GM12872 (cell line): ENCODE data around the gene CAPRIN1.

Source experiments
- TF ChIP-seq, protein P1 (sequence below): IDR thresholded peaks from 3 replicates; pipeline ENCODE4 v1.5.1; 2011; ENCODE audit warnings: low read depth, mild to moderate bottlenecking, low read length, moderate library complexity; ENCODE audit not compliant: insufficient read depth

The CAPRIN1 gene

DNA sequence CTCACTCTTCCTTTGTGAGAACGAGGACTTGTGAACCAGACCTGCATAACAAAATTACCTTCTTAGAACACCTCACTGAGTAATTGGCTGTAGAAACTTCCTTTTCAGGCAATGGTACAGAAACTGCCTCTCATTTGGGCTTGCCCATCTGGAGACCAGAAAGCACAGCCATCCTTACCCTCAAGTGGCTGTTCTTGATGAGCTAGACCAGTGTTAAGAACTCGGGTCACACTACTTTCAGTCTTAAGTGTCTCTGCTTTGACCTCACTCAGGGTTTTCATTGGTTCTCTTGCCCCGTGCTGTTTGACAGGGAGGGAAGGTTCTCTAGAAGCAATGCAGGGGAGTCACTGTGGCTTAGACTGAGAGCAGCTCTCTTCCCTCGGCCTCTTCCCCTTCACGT is 83.2 kb downstream of the CAPRIN1 start:
- TF ChIP-seq, protein P1, sequence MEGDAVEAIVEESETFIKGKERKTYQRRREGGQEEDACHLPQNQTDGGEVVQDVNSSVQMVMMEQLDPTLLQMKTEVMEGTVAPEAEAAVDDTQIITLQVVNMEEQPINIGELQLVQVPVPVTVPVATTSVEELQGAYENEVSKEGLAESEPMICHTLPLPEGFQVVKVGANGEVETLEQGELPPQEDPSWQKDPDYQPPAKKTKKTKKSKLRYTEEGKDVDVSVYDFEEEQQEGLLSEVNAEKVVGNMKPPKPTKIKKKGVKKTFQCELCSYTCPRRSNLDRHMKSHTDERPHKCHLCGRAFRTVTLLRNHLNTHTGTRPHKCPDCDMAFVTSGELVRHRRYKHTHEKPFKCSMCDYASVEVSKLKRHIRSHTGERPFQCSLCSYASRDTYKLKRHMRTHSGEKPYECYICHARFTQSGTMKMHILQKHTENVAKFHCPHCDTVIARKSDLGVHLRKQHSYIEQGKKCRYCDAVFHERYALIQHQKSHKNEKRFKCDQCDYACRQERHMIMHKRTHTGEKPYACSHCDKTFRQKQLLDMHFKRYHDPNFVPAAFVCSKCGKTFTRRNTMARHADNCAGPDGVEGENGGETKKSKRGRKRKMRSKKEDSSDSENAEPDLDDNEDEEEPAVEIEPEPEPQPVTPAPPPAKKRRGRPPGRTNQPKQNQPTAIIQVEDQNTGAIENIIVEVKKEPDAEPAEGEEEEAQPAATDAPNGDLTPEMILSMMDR = no peak

DNA sequence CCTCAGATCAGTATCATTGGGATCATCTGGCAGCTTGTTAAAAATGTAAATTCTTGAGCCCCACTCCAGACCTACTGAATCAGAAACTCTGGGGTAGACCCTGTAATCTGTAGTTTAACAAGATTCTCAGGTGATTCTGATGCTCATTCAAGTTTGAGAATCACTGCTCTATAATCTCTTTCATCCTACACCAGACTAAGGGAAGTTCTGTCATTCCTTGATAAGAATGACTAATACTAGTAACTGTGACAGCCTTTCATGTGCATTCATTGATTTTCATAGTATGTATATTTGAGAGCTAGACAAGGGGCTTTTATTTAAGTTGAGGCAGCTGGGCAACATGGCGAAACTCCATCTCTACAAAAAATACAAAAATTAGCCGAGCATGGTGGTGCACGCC is 83.9 kb downstream of the CAPRIN1 start:
- TF ChIP-seq, protein P1 = no peak

DNA sequence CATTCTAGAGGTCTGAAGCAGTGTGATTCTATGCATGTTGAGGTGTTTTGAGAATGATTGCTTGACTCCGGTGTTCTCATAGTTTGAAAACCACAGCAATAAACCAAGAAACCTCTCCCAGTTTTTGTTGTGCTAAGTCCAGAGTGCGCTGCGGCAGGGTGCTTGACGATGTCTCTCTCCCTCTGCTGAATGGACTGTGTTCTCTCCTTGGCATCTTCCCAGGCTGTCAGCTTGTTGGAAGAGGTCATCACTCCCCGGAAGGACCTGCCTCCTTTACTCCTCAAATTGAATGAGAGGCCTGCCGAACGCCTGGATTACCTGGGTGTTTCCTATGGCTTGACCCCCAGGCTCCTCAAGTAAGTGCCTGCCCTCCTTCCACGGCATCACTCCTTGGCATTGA is 84.9 kb downstream of the CAPRIN1 start:
- TF ChIP-seq, protein P1 = no peak

DNA sequence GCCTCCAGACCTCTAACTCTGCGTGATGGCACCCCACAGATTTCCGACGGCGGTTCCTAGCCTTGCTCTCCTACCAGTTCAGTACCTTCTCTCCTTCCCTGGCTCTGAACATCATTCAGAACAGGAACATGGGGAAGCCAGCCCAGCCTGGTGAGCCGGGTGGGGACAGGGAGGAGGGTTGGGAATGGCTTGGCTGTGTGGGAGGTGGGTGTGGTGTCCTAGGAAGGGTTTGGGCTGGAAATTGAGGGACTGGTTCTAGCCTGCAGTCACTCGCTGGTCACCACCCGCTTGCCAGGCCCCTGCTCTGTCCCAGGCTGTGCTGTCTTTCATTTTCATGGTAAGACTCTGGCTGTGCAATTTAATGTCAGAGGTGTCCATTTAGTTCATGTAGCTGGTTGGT is 87.8 kb downstream of the CAPRIN1 start:
- TF ChIP-seq, protein P1 = no peak

DNA sequence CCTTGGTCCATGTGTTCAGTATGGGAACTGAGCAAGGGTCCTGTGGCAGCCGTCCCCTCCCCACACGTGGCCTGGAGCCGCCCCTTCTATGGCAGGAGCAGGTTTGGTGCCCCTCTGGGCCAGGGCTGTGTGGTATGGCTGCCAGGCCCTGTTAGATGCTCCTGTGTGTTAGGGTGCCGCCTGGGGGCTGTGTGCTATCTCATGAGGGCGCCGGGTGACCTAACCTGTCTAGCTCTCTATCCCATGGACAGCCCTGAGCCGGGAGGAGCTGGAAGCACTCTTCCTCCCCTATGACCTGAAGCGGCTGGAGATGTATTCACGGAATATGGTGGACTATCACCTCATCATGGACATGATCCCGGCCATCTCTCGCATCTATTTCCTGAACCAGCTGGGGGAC is 88.6 kb downstream of the CAPRIN1 start:
- TF ChIP-seq, protein P1 = no peak

DNA sequence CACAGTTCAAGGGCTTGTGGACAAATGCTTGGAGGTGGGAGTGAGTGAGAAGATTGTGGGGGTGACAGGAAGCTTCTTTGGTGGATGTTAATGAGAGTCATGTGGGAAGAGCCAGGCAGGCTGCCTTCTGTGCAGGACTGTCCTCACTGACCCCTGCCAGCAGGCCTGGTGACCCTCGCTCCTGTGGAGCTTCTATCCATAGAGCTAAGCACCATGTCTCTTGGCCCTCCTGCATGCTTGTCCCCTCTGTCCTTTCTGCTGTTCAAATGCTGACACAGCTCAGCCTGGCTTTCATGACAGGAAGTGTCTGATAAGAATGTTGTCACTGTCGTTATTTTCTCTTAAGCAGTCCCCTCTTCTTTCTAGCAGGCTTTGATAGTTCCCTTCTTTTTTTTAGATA is 91.5 kb downstream of the CAPRIN1 start:
- TF ChIP-seq, protein P1 = no peak

DNA sequence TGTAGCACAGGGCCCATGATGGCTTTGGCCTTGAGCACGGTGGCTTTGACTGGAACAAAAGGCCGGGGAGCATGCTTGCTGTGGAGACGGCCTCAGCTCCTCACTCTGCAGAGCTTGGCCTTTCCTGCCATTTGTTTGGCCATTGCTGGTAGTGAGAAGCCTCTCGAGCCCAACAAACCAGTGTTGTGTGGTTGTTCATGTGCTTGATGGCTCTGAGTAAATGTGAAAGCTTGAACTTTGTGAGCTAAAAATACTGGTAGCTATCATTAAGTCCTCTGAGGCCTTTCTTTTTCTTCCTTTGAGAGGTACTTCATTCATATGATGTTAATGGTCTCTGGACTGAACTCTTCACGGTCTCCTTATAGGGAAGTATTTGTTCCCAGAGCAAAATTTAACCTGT is 93.5 kb downstream of the CAPRIN1 start:
- TF ChIP-seq, protein P1 = no peak
